ENCODE data around the gene TMCC2. TPM values are rescaled to one million over a fixed set of nuclear protein-coding genes. Genes with fewer than 3 reads are reported as not detected.

TMCC2 gene
- total and polyA plus RNA-seq, 2 experiments from 2014 or later, result 2.6 to 9.9 TPM

GRCh38 chr1:205236526-205236925 lies 8.8 kb downstream of the TMCC2 start (continued):
- no peak for TF ChIP-seq ZNF462 (CRISPR knock-in tag; IDR thresholded peaks at IDR 0.05)
- TF ChIP-seq STAT1 (IDR thresholded peaks at IDR 0.05; ENCODE audit: unreplicated experiment), result no peak
- TF ChIP-seq ZNF114 (CRISPR knock-in tag; IDR thresholded peaks at IDR 0.05), result no peak

- no peaks in the 10 kb centered on the region for H3K27me3 ChIP-seq (ENCODE audit: insufficient read depth)
- H3K4me1 ChIP-seq (ENCODE audit: insufficient read depth), result no peaks in the 10 kb centered on the region
- ATAC-seq, result no peak
- H3K79me2 ChIP-seq (replicated peaks; ENCODE audit: insufficient read depth), result no peaks in the 10 kb centered on the region
- Mint-ChIP-seq H3K27me3 (ENCODE audit: insufficient read depth, low read depth, poor library complexity) (no peaks in the 10 kb centered on the region), H3K9me3 (no peaks in the 10 kb centered on the region), H3K4me3 (no peak overlapping the region), H3K4me1 (peaks cover 2% of the 10 kb centered on the region; the same call in 1 of the 3 replicates), H3K27ac (no peak overlapping the region), H3K36me3 (ENCODE audit: low read depth) (peaks cover under 1% of the 10 kb centered on the region; the same call in 1 of the 3 replicates)
- no peaks in the 10 kb centered on the region for H3K9me2 ChIP-seq (ENCODE audit: insufficient read depth)
- no peak overlapping the region for H2AFZ ChIP-seq
- H3K4me2 ChIP-seq, result no peak overlapping the region
- no peak overlapping the region for H3K4me3 ChIP-seq
- no peaks in the 10 kb centered on the region for H3K36me3 ChIP-seq (ENCODE audit: insufficient read depth)
- no peak for DNase-seq (ENCODE audit: low spot score)
- 0 out of 2 replicates have a peak, but pooled peaks cover 3% of the 10 kb centered on the region for H3F3A ChIP-seq (replicated peaks; ENCODE audit: low read depth)
- H4K20me1 ChIP-seq (replicated peaks; ENCODE audit: insufficient read depth), result peaks cover 4% of the 10 kb centered on the region; the same call in 1 of the 2 replicates
- H3K27ac ChIP-seq (ENCODE audit: low read depth), result no peak overlapping the region
- TF ChIP-seq CTCF (conservative IDR thresholded peaks at IDR 0.05; ENCODE audit: low read depth in 2 of 2) (no peak), CREB1 (CRISPR knock-in tag; IDR thresholded peaks at IDR 0.05; ENCODE audit: low read depth) (no peak), ZNF331 (CRISPR knock-in tag; IDR thresholded peaks at IDR 0.05; ENCODE audit: low read depth) (no peak), EZH2phosphoT487 (IDR thresholded peaks at IDR 0.05; ENCODE audit: unreplicated experiment) (no peak), EZH2 (IDR thresholded peaks at IDR 0.05; ENCODE audit: low read depth, unreplicated experiment) (no peak), NANOG (IDR thresholded peaks at IDR 0.05; ENCODE audit: borderline replicate concordance) (no peak), JUNB (IDR thresholded peaks at IDR 0.05; ENCODE audit: unreplicated experiment) (no peak), ZNF114 (CRISPR knock-in tag; IDR thresholded peaks at IDR 0.05) (no peak), POLR2AphosphoS5 (IDR thresholded peaks at IDR 0.05; ENCODE audit: low read depth) (no peak), ETS1 (IDR thresholded peaks at IDR 0.05) (no peak)
These were observed 9.3 kb downstream of the TMCC2 start for GRCh38 chr1:205236951-205237475.

All from GM23338 (cell line).